Astrocyte (in vitro differentiated cells and primary cell): ENCODE measurements around the gene DCBLD2. TPM values are rescaled to one million over a fixed set of nuclear protein-coding genes. Genes with fewer than 3 reads are reported as not detected.
A peak's percentile ranks its signal among the peaks of the same experiment; 100 is the strongest.
"Not testable (repeated sequence)": the region's sequence is repeated elsewhere in the genome, so short reads cannot be mapped to it uniquely, and the experiment has no call there.

Source experiments
- DNase-seq: peaks from one replicate; pipeline ENCODE4 v3.0.0-alpha.2; 2010; ENCODE audit warnings: low read depth
- FAIRE-seq: peaks from 2 replicates; lab custom pipeline; 2011; peaks lifted over from hg19 to GRCh38; lab: Jason Lieb, UNC
- H2AFZ ChIP-seq: 2 replicates; pipeline ENCODE4 v1.6.0; 2012; ENCODE audit warnings: low read depth, low read length, inconsistent platforms
- H3K27ac ChIP-seq: 2 replicates; pipeline ENCODE4 v1.5.1; 2011; ENCODE audit warnings: low read depth, low read length, inconsistent platforms
- H3K27me3 ChIP-seq: 2 replicates; pipeline ENCODE4 v1.6.0; 2011; ENCODE audit warnings: low read length, inconsistent platforms; ENCODE audit not compliant: insufficient read depth
- H3K36me3 ChIP-seq: 2 replicates; pipeline ENCODE4 v1.5.1; 2011; ENCODE audit warnings: low read length, inconsistent platforms; ENCODE audit not compliant: insufficient read depth
- H3K4me1 ChIP-seq: 2 replicates; pipeline ENCODE4 v1.5.1; 2011; ENCODE audit warnings: low read length, inconsistent platforms; ENCODE audit not compliant: insufficient read depth
- H3K4me2 ChIP-seq: 2 replicates; pipeline ENCODE4 v1.6.0; 2012; ENCODE audit warnings: low read length, inconsistent platforms
- H3K4me3 ChIP-seq: 2 replicates; pipeline ENCODE4 v1.5.1; 2011; ENCODE audit warnings: low read depth, mild to moderate bottlenecking, low read length, inconsistent platforms; ENCODE audit not compliant: insufficient read depth
- H3K79me2 ChIP-seq: 2 replicates; pipeline ENCODE4 v1.6.0; 2012; ENCODE audit warnings: mild to moderate bottlenecking, low read length, inconsistent platforms; ENCODE audit not compliant: insufficient read depth
- H3K9ac ChIP-seq: 2 replicates; pipeline ENCODE4 v1.6.0; 2012; ENCODE audit warnings: mild to moderate bottlenecking, low read length, inconsistent platforms
- H3K9me3 ChIP-seq: 2 replicates; pipeline ENCODE4 v1.5.1; 2012; ENCODE audit warnings: low read depth, mild to moderate bottlenecking, low read length, inconsistent platforms; ENCODE audit not compliant: insufficient read depth
- H4K20me1 ChIP-seq: 2 replicates; pipeline ENCODE4 v1.6.0; 2012; ENCODE audit warnings: low read length, inconsistent platforms; ENCODE audit not compliant: insufficient read depth
- H3K27ac Mint-ChIP-seq: one replicate; pipeline ENCODE4 v1.8.0; 2021; ENCODE audit warnings: mild to moderate bottlenecking, mixed read lengths; ENCODE audit not compliant: unreplicated experiment
- H3K27me3 Mint-ChIP-seq: one replicate; pipeline ENCODE4 v1.8.0; 2021; ENCODE audit warnings: low read depth, mixed read lengths; ENCODE audit not compliant: unreplicated experiment
- H3K36me3 Mint-ChIP-seq: one replicate; pipeline ENCODE4 v1.8.0; 2021; ENCODE audit warnings: low read depth, mixed read lengths; ENCODE audit not compliant: unreplicated experiment
- H3K4me1 Mint-ChIP-seq: one replicate; pipeline ENCODE4 v1.8.0; 2021; ENCODE audit warnings: low read depth, mixed read lengths; ENCODE audit not compliant: unreplicated experiment
- H3K4me3 Mint-ChIP-seq: one replicate; pipeline ENCODE4 v1.8.0; 2021; ENCODE audit warnings: mild to moderate bottlenecking, moderate library complexity, mixed read lengths; ENCODE audit not compliant: unreplicated experiment
- H3K9me3 Mint-ChIP-seq: one replicate; pipeline ENCODE4 v1.8.0; 2021; ENCODE audit warnings: mild to moderate bottlenecking, mixed read lengths; ENCODE audit not compliant: unreplicated experiment
- CTCF ChIP-seq: IDR thresholded peaks from 2 replicates; pipeline ENCODE4 v1.5.1; 2011; ENCODE audit warnings: low read depth, mild to moderate bottlenecking, inconsistent platforms, low read length, moderate library complexity; ENCODE audit not compliant: insufficient read depth
- EZH2 ChIP-seq: IDR thresholded peaks from 2 replicates; pipeline ENCODE4 v1.6.1; 2012; ENCODE audit warnings: mild to moderate bottlenecking, low read length, inconsistent platforms; ENCODE audit not compliant: insufficient read depth
- total RNA-seq: library from RNA; stranded (reverse); gene quantifications from 2 replicates; pipeline ENCODE4 v1.2.1, GENCODE V29; 2021

Gene DCBLD2
- total RNA-seq, 1 donor from 2014 or later, result 243 TPM

GRCh38 chr3:98843266-98843959 lies 58.1 kb downstream of the DCBLD2 start:
- Histone ChIP-seq H3K4me2 (peak overlapping the region; percentile 13), H4K20me1 (peaks cover 89% of the 10 kb centered on the region), H3K4me1 (peaks cover 3% of the 10 kb centered on the region), H3K36me3 (peaks cover 64% of the 10 kb centered on the region), H3K4me3 (no peak overlapping the region), H3K9me3 (no peaks in the 10 kb centered on the region), H3K79me2 (peaks cover 93% of the 10 kb centered on the region), H3K27ac (no peak overlapping the region), H2AFZ (no peak overlapping the region), H3K27me3 (no peaks in the 10 kb centered on the region), H3K9ac (no peak overlapping the region)
- no peak overlapping the region for H3K4me3 Mint-ChIP-seq
- peaks cover 18% of the 10 kb centered on the region for H3K36me3 Mint-ChIP-seq
- no peaks in the 10 kb centered on the region for H3K9me3 Mint-ChIP-seq
- H3K27ac Mint-ChIP-seq, result no peak overlapping the region
- peaks cover 20% of the 10 kb centered on the region for H3K4me1 Mint-ChIP-seq
- FAIRE-seq (no peak), DNase-seq (no peak)
- H3K27me3 Mint-ChIP-seq, result no peaks in the 10 kb centered on the region
- TF ChIP-seq CTCF, result no peak
- TF ChIP-seq EZH2, result no peak

GRCh38 chr3:98839846-98840245 lies 61.6 kb downstream of the DCBLD2 start:
- no peak overlapping the region for H3K4me3 Mint-ChIP-seq
- TF ChIP-seq EZH2, result no peak
- no peak for TF ChIP-seq CTCF
- Histone ChIP-seq H3K4me2 (no peak overlapping the region), H3K27ac (no peak overlapping the region), H3K9ac (no peak overlapping the region), H4K20me1 (peaks cover 54% of the 10 kb centered on the region), H3K9me3 (no peaks in the 10 kb centered on the region), H3K36me3 (peaks cover 42% of the 10 kb centered on the region), H3K27me3 (no peaks in the 10 kb centered on the region), H3K4me1 (peaks cover 3% of the 10 kb centered on the region), H3K79me2 (peaks cover 57% of the 10 kb centered on the region), H2AFZ (no peak overlapping the region), H3K4me3 (no peak overlapping the region)
- H3K4me1 Mint-ChIP-seq, result peaks cover 9% of the 10 kb centered on the region
- H3K9me3 Mint-ChIP-seq, result no peaks in the 10 kb centered on the region
- H3K27ac Mint-ChIP-seq, result peak overlapping the region; percentile 59
- FAIRE-seq (no peak), DNase-seq (peak; percentile 69)
- peaks cover 5% of the 10 kb centered on the region for H3K36me3 Mint-ChIP-seq
- no peaks in the 10 kb centered on the region for H3K27me3 Mint-ChIP-seq

DNA sequence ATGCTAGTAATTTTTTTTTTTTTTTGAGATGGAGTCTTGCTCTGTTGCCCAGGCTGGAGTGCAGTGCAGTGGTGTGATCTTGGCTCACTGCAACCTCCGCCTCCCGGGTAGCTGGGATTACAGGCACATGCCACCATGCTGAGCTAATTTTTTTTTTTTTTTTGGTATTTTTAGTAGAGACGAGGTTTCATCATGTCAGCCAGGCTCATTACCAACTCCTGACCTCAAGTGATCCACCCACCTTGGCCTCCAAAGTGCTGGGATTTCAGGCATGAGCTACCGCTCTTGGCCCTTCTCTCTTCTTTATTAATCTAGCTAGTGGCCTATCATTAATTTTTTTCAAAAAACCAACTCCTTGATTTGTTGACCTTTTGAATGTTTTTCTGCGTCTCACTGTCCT lies 70.4 kb downstream of the DCBLD2 start:
- Histone ChIP-seq H3K79me2 (peaks cover 72% of the 10 kb centered on the region), H4K20me1 (peaks cover 60% of the 10 kb centered on the region), H3K36me3 (peaks cover 23% of the 10 kb centered on the region)
- not testable (repeated sequence) for H3K9ac ChIP-seq, H3K9me3 ChIP-seq, H2AFZ ChIP-seq, H3K4me3 ChIP-seq, H3K27me3 ChIP-seq, DNase-seq, H3K4me2 ChIP-seq, FAIRE-seq, H3K27me3 Mint-ChIP-seq, H3K27ac ChIP-seq, H3K4me3 Mint-ChIP-seq, H3K4me1 ChIP-seq
- peaks cover 25% of the 10 kb centered on the region for H3K36me3 Mint-ChIP-seq
- H3K27ac Mint-ChIP-seq, result peak overlapping the region; percentile 67
- H3K9me3 Mint-ChIP-seq, result peaks cover 14% of the 10 kb centered on the region
- H3K4me1 Mint-ChIP-seq, result peaks cover 16% of the 10 kb centered on the region
